ENCODE data around the gene MED14. TPM values are rescaled to one million over a fixed set of nuclear protein-coding genes. Genes with fewer than 3 reads are reported as not detected.

MED14 gene
- total and polyA plus RNA-seq, 2 of the 13 experiments (the other 11 are each of a cell fraction or from before 2014, with no cell fraction given), result 10.2 to 16.3 TPM

GRCh38 chrX:40647307-40648197 lies 87.8 kb downstream of the MED14 start, which contains the start of gene CXorf38 (continued):
- TF ChIP-seq, protein P1, sequence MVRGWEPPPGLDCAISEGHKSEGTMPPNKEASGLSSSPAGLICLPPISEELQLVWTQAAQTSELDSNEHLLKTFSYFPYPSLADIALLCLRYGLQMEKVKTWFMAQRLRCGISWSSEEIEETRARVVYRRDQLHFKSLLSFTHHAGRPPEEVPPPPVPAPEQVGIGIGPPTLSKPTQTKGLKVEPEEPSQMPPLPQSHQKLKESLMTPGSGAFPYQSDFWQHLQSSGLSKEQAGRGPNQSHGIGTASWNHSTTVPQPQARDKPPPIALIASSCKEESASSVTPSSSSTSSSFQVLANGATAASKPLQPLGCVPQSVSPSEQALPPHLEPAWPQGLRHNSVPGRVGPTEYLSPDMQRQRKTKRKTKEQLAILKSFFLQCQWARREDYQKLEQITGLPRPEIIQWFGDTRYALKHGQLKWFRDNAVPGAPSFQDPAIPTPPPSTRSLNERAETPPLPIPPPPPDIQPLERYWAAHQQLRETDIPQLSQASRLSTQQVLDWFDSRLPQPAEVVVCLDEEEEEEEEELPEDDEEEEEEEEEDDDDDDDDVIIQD (CRISPR knock-in tag; IDR thresholded peaks at IDR 0.05; ENCODE audit: low read depth), result no peak
- TF ChIP-seq MXD1 (CRISPR knock-in tag; IDR thresholded peaks at IDR 0.05), result no peak
- TF ChIP-seq REL (CRISPR knock-in tag; conservative IDR thresholded peaks at IDR 0.05), result no peak
- TF ChIP-seq MED1 (CRISPR knock-in tag; IDR thresholded peaks at IDR 0.05), result no peak; the same call in 1 of the 2 replicates
- TF ChIP-seq, protein P2, sequence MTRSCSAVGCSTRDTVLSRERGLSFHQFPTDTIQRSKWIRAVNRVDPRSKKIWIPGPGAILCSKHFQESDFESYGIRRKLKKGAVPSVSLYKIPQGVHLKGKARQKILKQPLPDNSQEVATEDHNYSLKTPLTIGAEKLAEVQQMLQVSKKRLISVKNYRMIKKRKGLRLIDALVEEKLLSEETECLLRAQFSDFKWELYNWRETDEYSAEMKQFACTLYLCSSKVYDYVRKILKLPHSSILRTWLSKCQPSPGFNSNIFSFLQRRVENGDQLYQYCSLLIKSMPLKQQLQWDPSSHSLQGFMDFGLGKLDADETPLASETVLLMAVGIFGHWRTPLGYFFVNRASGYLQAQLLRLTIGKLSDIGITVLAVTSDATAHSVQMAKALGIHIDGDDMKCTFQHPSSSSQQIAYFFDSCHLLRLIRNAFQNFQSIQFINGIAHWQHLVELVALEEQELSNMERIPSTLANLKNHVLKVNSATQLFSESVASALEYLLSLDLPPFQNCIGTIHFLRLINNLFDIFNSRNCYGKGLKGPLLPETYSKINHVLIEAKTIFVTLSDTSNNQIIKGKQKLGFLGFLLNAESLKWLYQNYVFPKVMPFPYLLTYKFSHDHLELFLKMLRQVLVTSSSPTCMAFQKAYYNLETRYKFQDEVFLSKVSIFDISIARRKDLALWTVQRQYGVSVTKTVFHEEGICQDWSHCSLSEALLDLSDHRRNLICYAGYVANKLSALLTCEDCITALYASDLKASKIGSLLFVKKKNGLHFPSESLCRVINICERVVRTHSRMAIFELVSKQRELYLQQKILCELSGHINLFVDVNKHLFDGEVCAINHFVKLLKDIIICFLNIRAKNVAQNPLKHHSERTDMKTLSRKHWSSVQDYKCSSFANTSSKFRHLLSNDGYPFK (CRISPR knock-in tag; IDR thresholded peaks at IDR 0.05; ENCODE audit: borderline replicate concordance), result no peak
- TF ChIP-seq ZBTB3 (CRISPR knock-in tag; IDR thresholded peaks at IDR 0.05; ENCODE audit: borderline replicate concordance, low read depth), result no peak
- TF ChIP-seq RARA (CRISPR knock-in tag; IDR thresholded peaks at IDR 0.05), result no peak
- TF ChIP-seq ZBTB14 (CRISPR knock-in tag; IDR thresholded peaks at IDR 0.05), result no peak
- no peak for TF ChIP-seq ZSCAN12 (CRISPR knock-in tag; IDR thresholded peaks at IDR 0.05)
- TF ChIP-seq ZNF256 (CRISPR knock-in tag; conservative IDR thresholded peaks at IDR 0.05), result no peak
- TF ChIP-seq, protein P3, sequence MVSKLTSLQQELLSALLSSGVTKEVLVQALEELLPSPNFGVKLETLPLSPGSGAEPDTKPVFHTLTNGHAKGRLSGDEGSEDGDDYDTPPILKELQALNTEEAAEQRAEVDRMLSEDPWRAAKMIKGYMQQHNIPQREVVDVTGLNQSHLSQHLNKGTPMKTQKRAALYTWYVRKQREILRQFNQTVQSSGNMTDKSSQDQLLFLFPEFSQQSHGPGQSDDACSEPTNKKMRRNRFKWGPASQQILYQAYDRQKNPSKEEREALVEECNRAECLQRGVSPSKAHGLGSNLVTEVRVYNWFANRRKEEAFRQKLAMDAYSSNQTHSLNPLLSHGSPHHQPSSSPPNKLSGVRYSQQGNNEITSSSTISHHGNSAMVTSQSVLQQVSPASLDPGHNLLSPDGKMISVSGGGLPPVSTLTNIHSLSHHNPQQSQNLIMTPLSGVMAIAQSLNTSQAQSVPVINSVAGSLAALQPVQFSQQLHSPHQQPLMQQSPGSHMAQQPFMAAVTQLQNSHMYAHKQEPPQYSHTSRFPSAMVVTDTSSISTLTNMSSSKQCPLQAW (CRISPR knock-in tag; IDR thresholded peaks at IDR 0.05), result no peak
- no peak for TF ChIP-seq MLLT10 (CRISPR knock-in tag; IDR thresholded peaks at IDR 0.05)
- no peak for TF ChIP-seq ZNF230 (CRISPR knock-in tag; IDR thresholded peaks at IDR 0.05)
- no peak for TF ChIP-seq ZFP37 (CRISPR knock-in tag; IDR thresholded peaks at IDR 0.05; ENCODE audit: borderline replicate concordance)
- no peak for TF ChIP-seq ZNF30 (CRISPR knock-in tag; IDR thresholded peaks at IDR 0.05)
- no peak for TF ChIP-seq NFYC (CRISPR knock-in tag; IDR thresholded peaks at IDR 0.05)
- no peak for TF ChIP-seq FOSL1 (CRISPR knock-in tag; IDR thresholded peaks at IDR 0.05; ENCODE audit: borderline replicate concordance)
- TF ChIP-seq RFX3 (CRISPR knock-in tag; IDR thresholded peaks at IDR 0.05), result no peak
- TF ChIP-seq ELK4 (CRISPR knock-in tag; IDR thresholded peaks at IDR 0.05; ENCODE audit: borderline replicate concordance), result no peak
- TF ChIP-seq ZMAT3 (CRISPR knock-in tag; conservative IDR thresholded peaks at IDR 0.05), result no peak
- no peak for TF ChIP-seq NAIF1 (CRISPR knock-in tag; IDR thresholded peaks at IDR 0.05; ENCODE audit: borderline replicate concordance)

Data from HepG2 (cell line).